Caki2 (cell line): ENCODE results near the gene ZKSCAN7. TPM values are rescaled to one million over a fixed set of nuclear protein-coding genes. Genes with fewer than 3 reads are reported as not detected.
"Not testable (repeated sequence)": the region's sequence is repeated elsewhere in the genome, so short reads cannot be mapped to it uniquely, and the experiment has no call there.

ENCODE experiments used
- DNase-seq: peaks from one replicate; pipeline ENCODE4 v3.0.0-alpha.2; 2015; ENCODE audit warnings: low read depth
- in situ Hi-C: cut with HindIII; loops from 2 replicates; pipeline ENCODE4 v1.10.0; 2016; ENCODE audit warnings: low sequenced_read_pairs, low pct_unique_long_range_greater_than_20kb, mixed read lengths
- total RNA-seq: library from RNA; depleted of rRNA; stranded (reverse); fragments of >200 nt; shearing (Covaris generic); gene quantifications from 2 replicates; pipeline ENCODE4 v1.2.3, GENCODE V29; 2014; ENCODE audit warnings: low replicate concordance; rRNA removed

Gene ZKSCAN7
- total RNA-seq, 1 experiment from 2014 or later = 17.5 TPM

DNA sequence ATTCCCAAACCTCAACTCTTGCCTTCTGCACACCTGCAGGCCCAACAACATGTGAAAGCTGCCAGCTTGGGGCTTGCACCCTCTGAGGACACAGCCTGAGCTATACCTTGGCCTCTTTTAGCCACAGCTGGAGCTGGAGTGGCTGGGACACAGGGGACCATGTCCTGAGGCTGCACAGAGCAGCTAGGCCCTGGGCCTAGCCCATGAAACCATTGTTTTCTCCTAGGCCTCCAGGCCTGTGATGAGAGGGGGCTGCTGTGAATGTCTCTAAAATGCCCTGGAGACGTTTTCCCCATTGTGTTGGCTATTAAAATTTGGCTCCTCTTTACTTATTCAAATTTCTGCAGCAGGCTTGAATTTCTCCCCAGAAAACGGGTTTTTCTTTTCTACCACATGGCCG, 7.2 kb downstream of the ZKSCAN7 start:
- in situ Hi-C loops = no loop called here

DNA sequence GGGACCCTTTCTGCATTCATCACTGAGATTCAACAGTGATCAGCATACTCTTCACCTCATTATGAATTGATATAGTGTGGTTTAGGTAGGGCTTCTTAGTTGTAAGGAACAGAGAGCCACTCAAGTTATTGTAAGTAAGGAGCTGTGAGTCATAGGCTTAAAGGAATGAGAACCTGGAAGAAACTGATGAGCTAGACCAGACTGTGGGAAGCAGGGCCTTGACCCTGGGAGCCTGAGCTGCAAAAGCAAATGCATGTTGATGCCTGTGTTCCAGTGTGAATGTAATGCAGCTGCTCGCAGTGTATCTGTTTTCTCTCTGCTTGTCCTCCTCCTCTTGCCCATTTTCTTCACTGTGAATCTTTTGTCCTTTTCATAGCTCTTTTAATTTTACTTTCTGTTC, 13.6 kb downstream of the ZKSCAN7 start:
- DNase-seq = no peak
- in situ Hi-C loops = no loop called here

More for the DNA sequence above, 7.2 kb downstream of the ZKSCAN7 start:
- DNase-seq = no peak

DNA sequence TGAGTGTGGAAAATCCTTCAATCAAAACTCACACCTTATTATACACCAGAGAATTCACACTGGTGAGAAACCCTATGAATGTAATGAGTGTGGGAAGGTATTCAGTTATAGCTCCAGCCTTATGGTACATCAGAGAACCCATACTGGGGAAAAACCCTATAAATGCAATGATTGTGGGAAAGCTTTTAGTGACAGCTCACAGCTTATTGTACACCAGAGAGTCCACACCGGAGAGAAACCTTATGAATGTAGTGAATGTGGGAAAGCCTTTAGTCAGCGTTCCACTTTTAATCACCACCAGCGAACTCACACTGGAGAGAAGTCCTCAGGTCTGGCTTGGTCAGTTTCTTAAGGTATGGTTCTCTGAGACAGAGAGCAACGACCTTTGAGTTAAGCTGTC, 16.0 kb downstream of the ZKSCAN7 start:
- in situ Hi-C loops = no loop called here
- no peak for DNase-seq

DNA sequence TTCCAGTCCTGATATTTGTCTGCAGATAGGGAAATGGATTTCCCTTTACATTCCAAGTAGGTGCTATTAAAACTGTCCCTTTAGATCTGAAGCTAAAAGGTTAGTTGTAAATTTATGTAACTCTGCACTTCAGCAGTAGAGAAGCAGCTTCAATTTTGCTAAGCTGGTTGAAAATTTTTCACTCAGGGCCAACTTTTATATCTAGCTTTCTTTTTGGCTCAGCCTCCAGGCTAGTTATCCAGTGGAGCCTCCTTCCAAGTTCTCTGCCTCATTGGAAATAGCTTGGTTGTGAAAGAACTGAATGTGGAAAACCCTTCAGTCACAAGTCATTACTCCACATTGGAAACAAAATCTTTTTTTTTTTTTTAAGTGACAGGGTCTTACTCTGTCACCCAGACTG, 21.6 kb downstream of the ZKSCAN7 start:
- in situ Hi-C loops = no loop called here

DNA sequence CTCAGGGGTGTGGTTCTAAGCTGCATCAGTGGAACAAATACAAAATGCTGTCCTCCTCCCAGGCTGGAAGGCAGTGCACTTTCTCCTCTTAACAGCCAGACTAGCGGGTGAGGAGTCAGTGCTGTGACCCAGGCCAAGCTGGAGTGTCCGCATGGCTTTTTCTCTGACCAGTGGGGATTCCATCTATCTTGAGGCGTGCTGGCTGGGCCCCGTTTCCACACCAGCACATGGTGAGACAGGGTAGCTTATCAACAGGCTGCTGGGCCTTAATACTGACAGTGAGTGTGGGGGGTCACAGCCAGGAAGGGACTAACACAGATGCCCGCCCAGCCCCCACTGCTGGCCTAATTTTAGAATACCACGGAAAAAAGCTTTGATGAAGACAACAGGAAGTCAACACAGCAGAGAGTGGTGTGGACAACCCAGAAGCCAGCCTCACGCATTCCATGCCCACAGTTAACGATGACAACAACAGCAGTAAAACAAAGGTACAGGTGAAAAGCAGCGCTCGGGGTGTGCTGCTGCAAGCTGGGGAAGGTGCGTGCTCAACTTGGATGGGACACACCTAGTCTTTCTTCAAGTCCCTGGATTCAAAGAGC, 22.5 kb downstream of the ZKSCAN7 start:
- DNase-seq, in situ Hi-C loops: not testable (repeated sequence)

More for the DNA sequence above, 21.6 kb downstream of the ZKSCAN7 start:
- no peak for DNase-seq

DNA sequence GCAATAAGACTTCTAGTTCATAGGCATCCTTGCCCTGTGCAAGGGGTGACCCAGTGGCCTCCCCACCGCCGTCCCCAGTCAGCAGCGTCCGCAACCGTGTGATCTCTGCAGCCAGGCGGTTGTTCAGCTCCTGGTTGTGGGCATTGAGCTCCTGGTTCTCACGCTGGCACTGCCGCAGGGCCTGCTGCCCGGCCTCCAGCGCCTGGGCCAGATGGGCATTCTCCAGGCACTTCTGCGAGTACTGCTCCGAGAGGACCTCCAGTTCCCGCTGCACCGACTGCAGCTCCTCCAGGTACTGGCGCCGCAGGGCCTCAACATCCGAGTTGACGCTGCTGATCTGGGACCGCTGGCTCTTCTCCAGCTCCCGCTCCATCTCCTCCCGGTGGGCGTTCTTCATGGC, 23.3 kb downstream of the ZKSCAN7 start:
- in situ Hi-C loops = not testable (repeated sequence)

DNA sequence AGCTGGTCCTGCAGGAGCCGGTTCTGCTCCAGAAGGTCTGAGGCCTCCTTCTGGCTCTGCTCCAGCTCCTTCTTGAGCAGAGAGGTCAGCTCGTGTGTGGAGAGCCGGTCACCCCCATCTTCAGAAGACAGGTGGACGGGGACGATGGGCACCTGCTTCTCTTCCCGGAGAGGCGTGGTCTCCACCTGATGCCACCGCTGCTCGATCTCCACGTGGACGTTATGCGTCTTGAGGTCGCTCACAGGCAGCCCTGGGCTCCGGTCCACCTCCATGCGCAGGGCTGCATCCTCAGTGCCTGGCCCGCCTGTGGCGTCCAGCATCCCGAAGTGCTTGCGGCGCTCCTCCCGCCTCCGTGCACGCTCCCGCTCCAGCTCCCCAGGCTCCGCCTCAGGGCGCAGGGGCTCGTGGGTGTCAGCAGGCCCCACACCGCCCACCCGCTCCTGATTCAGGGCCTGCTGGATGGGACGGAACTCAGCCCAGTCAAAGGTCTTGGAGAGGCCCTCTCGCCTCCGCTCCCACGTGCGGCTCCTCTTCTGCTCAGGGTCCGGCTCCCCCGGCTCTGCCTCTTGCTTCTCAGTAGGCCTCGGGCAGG, 24.0 kb downstream of the ZKSCAN7 start:
- in situ Hi-C loops, DNase-seq: not testable (repeated sequence)

More for the DNA sequence above, 23.3 kb downstream of the ZKSCAN7 start:
- DNase-seq = not testable (repeated sequence)

DNA sequence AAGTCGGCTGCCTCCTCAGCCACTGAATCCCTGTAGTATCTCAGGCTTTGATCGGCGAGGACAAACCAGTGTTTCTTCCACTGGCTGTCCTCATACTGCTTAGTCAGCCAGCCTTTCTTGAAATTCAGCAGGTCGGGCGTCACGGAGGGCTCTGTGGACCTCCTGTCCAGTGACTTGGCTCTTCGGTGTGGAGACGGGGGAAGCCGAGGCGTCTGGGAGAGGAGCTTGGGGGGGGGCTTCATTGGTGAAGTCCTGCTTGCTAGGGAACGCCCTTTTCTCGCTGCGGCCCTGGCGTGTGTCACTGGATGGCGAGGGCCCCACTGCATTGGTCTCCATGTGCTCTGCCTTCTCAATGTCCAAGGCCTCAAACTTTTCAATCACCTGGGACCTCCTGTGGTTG, 24.8 kb downstream of the ZKSCAN7 start:
- DNase-seq, in situ Hi-C loops: not testable (repeated sequence)

DNA sequence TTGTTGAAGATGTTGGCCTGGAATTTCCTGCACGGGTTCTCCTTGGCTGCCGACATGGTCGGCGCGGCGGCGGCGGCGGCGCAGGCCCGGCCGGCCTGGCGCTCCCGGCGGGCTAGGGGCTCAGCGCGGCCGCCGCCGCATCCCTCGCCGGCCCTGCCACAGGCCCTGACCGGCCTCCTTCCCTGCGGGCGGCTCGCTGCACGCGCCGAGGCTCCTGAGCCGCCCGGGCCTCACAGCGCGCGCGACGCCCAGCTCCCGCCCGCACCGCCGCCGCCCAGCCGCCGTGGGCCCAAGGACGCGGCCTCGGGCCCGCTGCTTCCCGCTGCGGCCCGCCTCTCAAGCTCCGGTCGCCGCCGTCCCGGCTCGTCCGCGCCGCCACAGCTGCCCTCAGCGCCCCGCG, 26.0 kb downstream of the ZKSCAN7 start:
- DNase-seq, in situ Hi-C loops: not testable (repeated sequence)

DNA sequence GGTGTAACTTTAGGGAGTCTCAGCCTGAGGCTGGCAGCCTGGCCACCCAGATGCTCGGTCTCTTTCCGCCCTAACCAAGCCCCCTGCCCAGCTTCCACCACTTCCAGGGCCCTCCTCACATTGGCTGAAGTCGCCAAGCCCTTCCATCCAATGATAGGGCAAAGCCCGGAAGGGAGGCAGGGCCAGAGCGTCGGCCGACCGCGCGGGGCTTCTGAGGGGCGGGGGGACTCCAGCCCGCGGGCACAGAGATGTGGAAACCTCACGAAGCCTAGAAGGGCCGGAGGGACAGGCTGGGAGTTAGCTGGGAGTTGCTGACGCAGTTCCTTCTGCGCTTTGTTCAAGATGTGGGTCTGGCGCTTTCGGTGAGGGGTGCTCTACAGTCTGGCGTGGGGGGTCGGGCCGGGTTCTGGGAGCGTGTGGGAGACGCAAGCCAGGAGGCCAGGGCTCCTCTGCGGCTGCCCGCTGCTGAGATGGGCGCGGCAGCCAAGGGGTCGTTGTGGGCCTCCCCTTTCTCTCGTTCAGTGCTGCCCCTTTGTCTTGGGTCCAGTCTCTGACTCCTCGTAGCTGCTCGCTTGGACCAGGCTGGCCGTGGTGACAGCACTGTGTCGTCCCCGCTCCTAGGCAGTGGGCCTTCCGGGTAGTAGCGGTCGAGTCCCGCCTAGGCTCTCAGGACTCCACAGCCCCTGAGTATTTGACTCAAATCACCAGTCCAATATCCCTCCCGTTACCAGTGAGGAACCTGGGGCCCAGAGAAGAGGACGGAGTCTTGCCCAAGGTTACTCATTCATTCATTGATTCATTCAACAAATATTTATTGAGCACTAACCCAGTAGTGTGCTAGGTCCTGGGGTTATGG, 29.9 kb downstream of the ZKSCAN7 start, which contains the start of gene ZNF660:
Gene ZNF660 (plus strand): TSS at position 319 of the 856 bp plus-strand sequence. CDS start 9,230 bp downstream, outside the sequence.
- no peak for DNase-seq
- in situ Hi-C loops = no loop called here

DNA sequence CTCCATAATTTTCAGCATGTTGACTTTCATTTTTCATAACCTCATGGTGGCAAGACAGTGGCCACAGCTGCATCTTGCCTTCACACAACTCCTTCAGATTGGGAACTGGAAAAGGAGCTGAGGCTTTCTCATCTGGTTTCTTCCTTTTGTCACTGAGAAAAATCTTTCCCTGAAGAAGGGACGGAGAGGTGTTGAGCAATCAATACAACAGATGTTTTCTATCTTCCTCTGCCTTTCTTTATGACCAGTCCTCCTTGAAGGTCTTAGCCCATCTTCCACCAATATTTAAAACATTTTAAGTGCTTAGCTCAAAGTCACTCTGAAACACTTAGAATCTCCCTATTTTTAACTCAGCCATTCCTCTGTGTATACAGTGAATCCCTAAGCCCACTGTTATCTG, 41.6 kb downstream of the ZKSCAN7 start:
- no peak for DNase-seq
- in situ Hi-C loops = no loop called here

DNA sequence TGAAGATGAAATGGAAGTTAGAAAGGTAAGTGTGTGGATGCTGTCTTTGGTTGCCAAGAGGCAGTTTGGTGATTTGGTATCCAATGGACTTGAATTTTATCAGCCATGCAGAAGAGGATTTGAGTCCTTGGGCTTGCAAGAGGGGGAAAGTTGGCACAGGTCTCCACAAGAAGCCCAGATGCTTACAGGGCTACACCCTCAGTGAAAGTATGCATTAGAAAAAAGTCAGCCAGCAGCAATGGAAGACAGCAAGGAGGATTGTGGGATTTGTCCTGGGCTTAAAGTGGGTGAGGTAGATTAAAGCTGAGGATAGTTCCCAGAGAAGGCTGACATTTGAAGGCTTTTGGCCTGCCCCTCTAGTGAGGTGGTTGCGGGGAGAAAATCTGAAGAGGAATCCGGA, 46.8 kb downstream of the ZKSCAN7 start:
- DNase-seq = no peak
- in situ Hi-C loops = no loop called here

DNA sequence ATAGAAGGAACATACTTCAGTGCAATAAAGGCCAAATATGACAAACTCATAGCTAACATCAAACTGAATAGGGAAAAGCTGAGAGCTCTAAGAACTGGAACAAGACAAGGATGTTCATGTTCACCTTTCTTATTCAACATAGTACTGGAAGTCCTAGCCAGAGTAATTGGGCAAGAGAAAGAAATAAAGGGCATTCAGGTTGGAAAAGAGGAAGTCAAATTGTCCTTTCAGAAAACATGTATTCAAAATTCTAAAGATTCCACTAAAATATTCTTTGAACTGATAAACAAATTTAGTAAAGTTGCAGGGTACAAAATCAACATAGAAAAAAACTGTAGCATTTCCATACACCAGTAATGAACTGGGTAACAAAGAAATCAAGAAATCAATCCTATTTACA, 57.7 kb downstream of the ZKSCAN7 start:
- no peak for DNase-seq
- in situ Hi-C loops = no loop called here

Other genes with a start within 250 kb of the ZKSCAN7 start
- 28.7 and 31.9 TPM in 2 replicates for gene TCAIM, start 216.4 kb upstream of the ZKSCAN7 start, total RNA-seq
- 3.5 and 4.5 TPM in 2 replicates for gene ZNF445, start 77.5 kb upstream of the ZKSCAN7 start, total RNA-seq
- not detected in 2 replicates for gene ZNF660, start 29.8 kb downstream of the ZKSCAN7 start, total RNA-seq
- gene ZNF197, start 69.8 kb downstream of the ZKSCAN7 start, total RNA-seq = 3.0 and 3.8 TPM in 2 replicates
- gene ZNF35, start 93.5 kb downstream of the ZKSCAN7 start, total RNA-seq = 5.7 and 7.5 TPM in 2 replicates
- gene ZNF502, start 157.5 kb downstream of the ZKSCAN7 start, total RNA-seq = not detected in 2 replicates
- gene ZNF501, start 174.4 kb downstream of the ZKSCAN7 start, total RNA-seq = 2.1 and 3.8 TPM in 2 replicates
- gene KIAA1143, start 206.4 kb downstream of the ZKSCAN7 start, total RNA-seq = 3.2 and 7.2 TPM in 2 replicates
- 9.8 and 22.5 TPM in 2 replicates for gene KIF15, start 206.6 kb downstream of the ZKSCAN7 start, total RNA-seq